A172 (cell line): ENCODE measurements around the gene ERO1A. TPM values are rescaled to one million over a fixed set of nuclear protein-coding genes. Genes with fewer than 3 reads are reported as not detected.

ENCODE experiments used
- DNase-seq: peaks from one replicate; pipeline ENCODE4 v3.0.0-alpha.2; 2015; ENCODE audit warnings: low spot score
- total RNA-seq: library from RNA; depleted of rRNA; stranded (reverse); fragments of >200 nt; shearing (Covaris generic); gene quantifications from 2 replicates; pipeline ENCODE4 v1.2.3, GENCODE V29; 2014

ERO1A gene
- total RNA-seq, 1 experiment from 2014 or later = 49.2 TPM

GRCh38 chr14:52700701-52701172, 5.4 kb upstream of the ERO1A start:
- no peak for DNase-seq

GRCh38 chr14:52694761-52695480, 437 bp downstream of the ERO1A start:
- peak; percentile 20 for DNase-seq

- DNase-seq = no peak
These were observed 1.8 kb downstream of the ERO1A start for GRCh38 chr14:52693532-52693931.

- no peak for DNase-seq
These were observed 2.3 kb downstream of the ERO1A start for GRCh38 chr14:52693036-52693435.

- DNase-seq = no peak
These were observed 3.0 kb downstream of the ERO1A start for GRCh38 chr14:52692248-52692962.

- no peak for DNase-seq
These were observed 4.2 kb downstream of the ERO1A start for GRCh38 chr14:52690983-52691760.

- DNase-seq = no peak
These were observed 9.2 kb downstream of the ERO1A start for GRCh38 chr14:52686176-52686575.

- DNase-seq = no peak
These were observed 11.3 kb downstream of the ERO1A start for GRCh38 chr14:52683985-52684520.

- DNase-seq = no peak
These were observed 16.8 kb downstream of the ERO1A start for GRCh38 chr14:52678591-52678990.

GRCh38 chr14:52663850-52664249, 31.5 kb downstream of the ERO1A start:
- no peak for DNase-seq

GRCh38 chr14:52661314-52661713, 34.0 kb downstream of the ERO1A start:
- DNase-seq = no peak

- no peak for DNase-seq
These were observed 34.5 kb downstream of the ERO1A start for GRCh38 chr14:52660832-52661231.

- DNase-seq = no peak
These were observed 35.0 kb downstream of the ERO1A start for GRCh38 chr14:52660325-52660724.

- no peak for DNase-seq
These were observed 38.5 kb downstream of the ERO1A start for GRCh38 chr14:52656905-52657304.

- no peak for DNase-seq
These were observed 44.6 kb downstream of the ERO1A start for GRCh38 chr14:52650774-52651173.

GRCh38 chr14:52649511-52649910, 45.8 kb downstream of the ERO1A start:
- no peak for DNase-seq

GRCh38 chr14:52641745-52642144, 53.6 kb downstream of the ERO1A start:
- DNase-seq = no peak

GRCh38 chr14:52640137-52640536, 55.2 kb downstream of the ERO1A start:
- DNase-seq = no peak

- no peak for DNase-seq
These were observed 75.7 kb downstream of the ERO1A start for GRCh38 chr14:52619687-52620086.

GRCh38 chr14:52618602-52619001, 76.8 kb downstream of the ERO1A start:
- DNase-seq = no peak

GRCh38 chr14:52610187-52610586, 85.2 kb downstream of the ERO1A start:
- DNase-seq = no peak

- no peak for DNase-seq
These were observed 85.8 kb downstream of the ERO1A start for GRCh38 chr14:52609445-52610044.
